PC-3 (cell line): Measurements from ENCODE around the gene CCDC183.

Experiments used
- CTCF ChIP-seq: fragments of 300-600 bp; sonication (generic); conservative IDR thresholded peaks from 2 replicates; pipeline ENCODE4 v1.5.1; 2017; ENCODE audit warnings: antibody characterized with exemption, low read depth, mild to moderate bottlenecking, low read length
- EZH2 ChIP-seq: fragments of 300-600 bp; sonication (generic); IDR thresholded peaks from one replicate; pipeline ENCODE4 v1.6.1; 2017; ENCODE audit warnings: antibody characterized with exemption, mild to moderate bottlenecking, low read length; ENCODE audit not compliant: unreplicated experiment
- EZH2phosphoT487 ChIP-seq: fragments of 300-600 bp; sonication (generic); IDR thresholded peaks from 2 replicates; pipeline ENCODE4 v1.6.1; 2018; ENCODE audit warnings: mild to moderate bottlenecking, antibody characterized with exemption, low read length, borderline replicate concordance

- no peak for TF ChIP-seq CTCF
- no peak for TF ChIP-seq EZH2
- no peak for TF ChIP-seq EZH2phosphoT487
These were observed 10.6 kb downstream of the CCDC183 start for GRCh38 chr9:136806631-136807201.
